GM12873 (cell line): ENCODE measurements around the gene ITM2C.

Experiments
- CTCF ChIP-seq: IDR thresholded peaks from 2 replicates; pipeline ENCODE4 v1.5.1; 2012; ENCODE audit warnings: low read depth, mild to moderate bottlenecking, moderate library complexity, low read length, control low read depth; ENCODE audit not compliant: insufficient read depth; ENCODE audit errors: missing control alignments

ITM2C gene

GRCh38 chr2:230890646-230891045, 25.9 kb downstream of the ITM2C start:
- TF ChIP-seq CTCF, result no peak

- TF ChIP-seq CTCF, result no peak
Observed at GRCh38 chr2:230891064-230891463, 26.3 kb downstream of the ITM2C start.

- TF ChIP-seq CTCF, result no peak
Observed at GRCh38 chr2:230891509-230891908, 26.8 kb downstream of the ITM2C start.

- TF ChIP-seq CTCF, result no peak
Observed at GRCh38 chr2:230893338-230893737, 28.6 kb downstream of the ITM2C start.

GRCh38 chr2:230893841-230894781, 29.4 kb downstream of the ITM2C start:
- TF ChIP-seq CTCF, result no peak

GRCh38 chr2:230895536-230896345, 31.0 kb downstream of the ITM2C start:
- TF ChIP-seq CTCF, result no peak
